ENCODE results near the gene ETV1. TPM values are rescaled to one million over a fixed set of nuclear protein-coding genes. Genes with fewer than 3 reads are reported as not detected.

Gene ETV1
- total and polyA plus RNA-seq, 2 donors from 2014 or later: 2.0 to 28.6 TPM

GRCh38 chr7:14023342-14023741, 33.9 kb upstream of the ETV1 start:
- no peak overlapping the region for H3K9ac ChIP-seq (ENCODE audit: low read length in 3 of 3)
- H3K27me3 ChIP-seq (ENCODE audit: control insufficient read depth, insufficient read depth, low read length): no peaks in the 10 kb centered on the region
- H3K4me1 ChIP-seq (ENCODE audit: control insufficient read depth in 2 of 3, insufficient read depth in 2 of 3, low read depth in 1 of 3, low read length in 3 of 3): no peaks in the 10 kb centered on the region
- no peak overlapping the region for H3K27ac ChIP-seq (ENCODE audit: low read depth in 2 of 2, low read length in 2 of 2)
- H3K4me3 ChIP-seq (ENCODE audit: low read length in 3 of 3): no peak overlapping the region
- FAIRE-seq (no peak), DNase-seq (no peak)
- intact Hi-C loops (cut with DNase I): no loop called here
- no peaks in the 10 kb centered on the region for H3K36me3 ChIP-seq (ENCODE audit: control insufficient read depth in 2 of 3, insufficient read depth in 3 of 3, low read length in 3 of 3)
- H3K9me3 ChIP-seq (ENCODE audit: control insufficient read depth in 2 of 3, insufficient read depth in 1 of 3, low read length in 3 of 3): peaks cover 0 to 3% (median 0%) of the 10 kb centered on the region in 3 donors
- no peak for TF ChIP-seq CTCF (IDR thresholded peaks at IDR 0.05; ENCODE audit: borderline replicate concordance, extremely low read depth, insufficient read depth)

- no peak for FAIRE-seq
- no peak for TF ChIP-seq CTCF (IDR thresholded peaks at IDR 0.05; ENCODE audit: borderline replicate concordance, extremely low read depth, insufficient read depth)
- Histone ChIP-seq H3K4me1 (ENCODE audit: control insufficient read depth in 2 of 3, insufficient read depth in 2 of 3, low read depth in 1 of 3, low read length in 3 of 3) (no peaks in the 10 kb centered on the region), H3K4me3 (ENCODE audit: low read length in 3 of 3) (no peak overlapping the region), H3K27me3 (ENCODE audit: control insufficient read depth, insufficient read depth, low read length) (no peaks in the 10 kb centered on the region), H3K27ac (ENCODE audit: low read depth in 2 of 2, low read length in 2 of 2) (no peak overlapping the region), H3K36me3 (ENCODE audit: control insufficient read depth in 2 of 3, insufficient read depth in 3 of 3, low read length in 3 of 3) (no peaks in the 10 kb centered on the region), H3K9ac (ENCODE audit: low read length in 3 of 3) (no peak overlapping the region), H3K9me3 (ENCODE audit: control insufficient read depth in 2 of 3, insufficient read depth in 1 of 3, low read length in 3 of 3) (peaks cover 0 to 3% (median 0%) of the 10 kb centered on the region in 3 donors)
- intact Hi-C loops (cut with DNase I): no loop called here
- DNase-seq: no peak
These were observed 31.6 kb upstream of the ETV1 start for GRCh38 chr7:14021069-14021468.

DNA sequence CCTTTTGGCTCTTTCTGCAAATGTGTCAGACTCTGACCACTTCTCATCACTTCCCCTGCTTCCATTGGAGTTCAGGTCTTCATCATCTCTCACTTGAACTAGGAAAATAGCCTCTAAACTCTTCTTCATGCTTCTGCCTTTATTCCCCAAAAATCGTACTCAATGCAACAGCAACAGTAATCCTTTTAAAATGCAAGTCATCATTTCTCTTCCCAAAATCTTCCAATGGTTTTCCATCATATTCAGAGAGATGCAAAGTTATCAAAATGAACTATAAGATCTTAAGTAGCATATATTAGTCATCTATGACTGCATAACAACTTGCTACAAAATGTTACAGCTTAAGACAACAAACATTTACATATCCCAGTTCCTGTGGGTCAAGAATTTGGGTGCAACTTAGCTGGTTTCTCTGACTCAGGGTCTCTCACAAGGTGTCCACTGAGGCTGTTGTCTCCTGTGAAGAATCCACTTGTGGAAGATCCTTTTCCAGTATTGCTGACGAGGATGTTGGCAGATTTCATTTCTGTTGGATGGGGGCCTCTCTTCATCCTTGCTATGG, 31.0 kb upstream of the ETV1 start:
- intact Hi-C loops (cut with DNase I): no loop called here

More for the DNA sequence above, 31.0 kb upstream of the ETV1 start:
- no peak for TF ChIP-seq CTCF (IDR thresholded peaks at IDR 0.05; ENCODE audit: borderline replicate concordance, extremely low read depth, insufficient read depth)
- no peak for FAIRE-seq
- Histone ChIP-seq H3K9ac (ENCODE audit: low read length in 3 of 3) (no peak overlapping the region), H3K27me3 (ENCODE audit: control insufficient read depth, insufficient read depth, low read length) (no peaks in the 10 kb centered on the region), H3K4me3 (ENCODE audit: low read length in 3 of 3) (no peak overlapping the region), H3K4me1 (ENCODE audit: control insufficient read depth in 2 of 3, insufficient read depth in 2 of 3, low read depth in 1 of 3, low read length in 3 of 3) (no peaks in the 10 kb centered on the region), H3K27ac (ENCODE audit: low read depth in 2 of 2, low read length in 2 of 2) (no peak overlapping the region), H3K36me3 (ENCODE audit: control insufficient read depth in 2 of 3, insufficient read depth in 3 of 3, low read length in 3 of 3) (no peaks in the 10 kb centered on the region), H3K9me3 (ENCODE audit: control insufficient read depth in 2 of 3, insufficient read depth in 1 of 3, low read length in 3 of 3) (peaks cover 0 to 3% (median 0%) of the 10 kb centered on the region in 3 donors)
- peak in 1 of 5 donors; percentile 5 for DNase-seq
